ENCODE data around the gene EGF.

The EGF gene

GRCh38 chr4:109914322-109914721 lies 1.6 kb downstream of the EGF start:
- no peak overlapping the region for H3K4me3 ChIP-seq (ENCODE audit: low read length)

GRCh38 chr4:109915385-109916026 lies 2.8 kb downstream of the EGF start:
- TF ChIP-seq CTCF (conservative IDR thresholded peaks at IDR 0.05; ENCODE audit: low read length), result no peak
- no peak for DNase-seq (ENCODE audit: low read depth)
- H3K4me3 ChIP-seq (ENCODE audit: low read length), result no peak overlapping the region

More at GRCh38 chr4:109914322-109914721, 1.6 kb downstream of the EGF start:
- TF ChIP-seq CTCF (conservative IDR thresholded peaks at IDR 0.05; ENCODE audit: low read length), result no peak
- DNase-seq (ENCODE audit: low read depth), result no peak

GRCh38 chr4:109916027-109916409 lies 3.3 kb downstream of the EGF start:
- H3K4me3 ChIP-seq (ENCODE audit: low read length), result no peak overlapping the region
- no peak for TF ChIP-seq CTCF (conservative IDR thresholded peaks at IDR 0.05; ENCODE audit: low read length)
- DNase-seq (ENCODE audit: low read depth), result no peak

- DNase-seq (ENCODE audit: low read depth), result peak; percentile 96
- no peak overlapping the region for H3K4me3 ChIP-seq (ENCODE audit: low read length)
- TF ChIP-seq CTCF (conservative IDR thresholded peaks at IDR 0.05; ENCODE audit: low read length), result no peak
Observed at GRCh38 chr4:109921384-109921808, 8.7 kb downstream of the EGF start.

- no peak for DNase-seq (ENCODE audit: low read depth)
- TF ChIP-seq CTCF (conservative IDR thresholded peaks at IDR 0.05; ENCODE audit: low read length), result no peak
- no peak overlapping the region for H3K4me3 ChIP-seq (ENCODE audit: low read length)
Observed at GRCh38 chr4:109925396-109925795, 12.7 kb downstream of the EGF start.

GRCh38 chr4:109928327-109929045 lies 15.8 kb downstream of the EGF start:
- no peak for DNase-seq (ENCODE audit: low read depth)
- TF ChIP-seq CTCF (conservative IDR thresholded peaks at IDR 0.05; ENCODE audit: low read length), result no peak
- no peak overlapping the region for H3K4me3 ChIP-seq (ENCODE audit: low read length)

GRCh38 chr4:109930464-109930863 lies 17.8 kb downstream of the EGF start:
- no peak for TF ChIP-seq CTCF (conservative IDR thresholded peaks at IDR 0.05; ENCODE audit: low read length)
- H3K4me3 ChIP-seq (ENCODE audit: low read length), result no peak overlapping the region
- DNase-seq (ENCODE audit: low read depth), result no peak
